SU-DHL-6 (cell line): Measurements from ENCODE around the gene CCNF.

ENCODE experiments used
- H2AFZ ChIP-seq: fragments of 200-600 bp; sonication (generic); 2 replicates; pipeline ENCODE4 v1.6.1; 2014; ENCODE audit warnings: low read depth, mild to moderate bottlenecking, moderate library complexity, mixed read lengths, antibody characterized with exemption, low read length; ENCODE audit not compliant: severe bottlenecking
- H3F3A ChIP-seq: fragments of 200-600 bp; shearing (Covaris generic); 2 replicates; pipeline ENCODE4 v1.6.0; 2016; ENCODE audit warnings: antibody characterized with exemption, mild to moderate bottlenecking; ENCODE audit not compliant: insufficient read depth
- H3K27ac ChIP-seq: fragments of 200-600 bp; sonication (generic); 2 replicates; pipeline ENCODE4 v1.5.1; 2016; ENCODE audit warnings: low read depth, mild to moderate bottlenecking, low read length, moderate library complexity, mixed read lengths
- H3K27me3 ChIP-seq: fragments of 200-600 bp; sonication (generic), shearing (Covaris generic); 2 replicates; pipeline ENCODE4 v1.6.0; 2014; ENCODE audit warnings: mild to moderate bottlenecking, low read length
- H3K36me3 ChIP-seq: fragments of 200-600 bp; sonication (generic); 2 replicates; pipeline ENCODE4 v1.6.1; 2014; ENCODE audit warnings: mild to moderate bottlenecking, low read length, mixed read lengths
- H3K4me2 ChIP-seq: fragments of 300-600, 200-600 bp; shearing (Covaris generic), sonication (generic); 2 replicates; pipeline ENCODE4 v1.6.0; 2014; ENCODE audit warnings: low read length, low read depth, mild to moderate bottlenecking; ENCODE audit not compliant: poor library complexity, severe bottlenecking
- H3K4me3 ChIP-seq: fragments of 200-600 bp; sonication (generic); 2 replicates; pipeline ENCODE4 v1.5.1; 2014; ENCODE audit warnings: antibody characterized with exemption, low read length, mild to moderate bottlenecking, mixed read lengths; ENCODE audit not compliant: insufficient read depth, poor library complexity, severe bottlenecking
- H3K79me2 ChIP-seq: fragments of 200-600 bp; sonication (generic); 2 replicates; pipeline ENCODE4 v1.6.1; 2014; ENCODE audit warnings: mild to moderate bottlenecking, low read length, moderate library complexity; ENCODE audit not compliant: insufficient read depth
- H3K9ac ChIP-seq: fragments of 200-600 bp; sonication (generic); 2 replicates; pipeline ENCODE4 v1.7.0; 2014; ENCODE audit warnings: mild to moderate bottlenecking, low read length
- H3K9me2 ChIP-seq: fragments of 200-600 bp; sonication (generic); replicated peaks from 2 replicates; pipeline ENCODE4 v1.6.1; 2014; ENCODE audit warnings: low read length; ENCODE audit not compliant: insufficient read depth
- H3K9me3 ChIP-seq: fragments of 200-600 bp; sonication (generic); 2 replicates; pipeline ENCODE4 v1.6.1; 2014; ENCODE audit warnings: low read length, mixed read lengths; ENCODE audit not compliant: insufficient read depth
- H4K20me1 ChIP-seq: fragments of 200-600 bp; sonication (generic); 2 replicates; pipeline ENCODE4 v1.6.1; 2014; ENCODE audit warnings: low read depth, mild to moderate bottlenecking, antibody characterized with exemption, low read length, moderate library complexity, mixed read lengths
- CTCF ChIP-seq: fragments of 200-600 bp; sonication (generic); IDR thresholded peaks from one replicate; pipeline ENCODE4 v1.5.1; 2017; ENCODE audit warnings: antibody characterized with exemption, mild to moderate bottlenecking, low read length, moderate library complexity; ENCODE audit not compliant: insufficient read depth, poor library complexity, severe bottlenecking
- EZH2phosphoT487 ChIP-seq: fragments of 200-600 bp; sonication (generic), shearing (Covaris generic); conservative IDR thresholded peaks from 2 replicates; pipeline ENCODE4 v1.6.1; 2018; ENCODE audit warnings: mild to moderate bottlenecking, antibody characterized with exemption, low read length, moderate library complexity, mixed read lengths

Gene CCNF

GRCh38 chr16:2498531-2499253 is 69.4 kb downstream of the CCNF start:
- no peaks in the 10 kb centered on the region for H3K9me3 ChIP-seq
- H3K9ac ChIP-seq = no peak overlapping the region
- H3K79me2 ChIP-seq = no peaks in the 10 kb centered on the region
- H3K27ac ChIP-seq = no peak overlapping the region
- no peaks in the 10 kb centered on the region for H4K20me1 ChIP-seq
- H3F3A ChIP-seq = peaks cover 2% of the 10 kb centered on the region; the same call in 1 of the 2 replicates
- no peak overlapping the region for H3K4me3 ChIP-seq
- H2AFZ ChIP-seq = no peak overlapping the region
- TF ChIP-seq CTCF (no peak), EZH2phosphoT487 (no peak)
- no peaks in the 10 kb centered on the region for H3K36me3 ChIP-seq
- no peaks in the 10 kb centered on the region for H3K27me3 ChIP-seq
- no peak overlapping the region for H3K4me2 ChIP-seq
- H3K9me2 ChIP-seq = no peaks in the 10 kb centered on the region

- Histone ChIP-seq H3K27me3 (no peaks in the 10 kb centered on the region), H3K9me3 (no peaks in the 10 kb centered on the region), H2AFZ (no peak overlapping the region), H3K4me3 (no peak overlapping the region), H3F3A (peaks cover 2% of the 10 kb centered on the region; the same call in 1 of the 2 replicates), H3K4me2 (no peak overlapping the region), H3K9me2 (no peaks in the 10 kb centered on the region), H3K9ac (no peak overlapping the region), H3K36me3 (no peaks in the 10 kb centered on the region), H4K20me1 (no peaks in the 10 kb centered on the region), H3K79me2 (no peaks in the 10 kb centered on the region), H3K27ac (no peak overlapping the region)
- TF ChIP-seq EZH2phosphoT487 = no peak
- no peak for TF ChIP-seq CTCF
Observed at GRCh38 chr16:2499454-2499853, 70.2 kb downstream of the CCNF start.

GRCh38 chr16:2499890-2500429 is 70.7 kb downstream of the CCNF start:
- H3K9me3 ChIP-seq = no peaks in the 10 kb centered on the region
- TF ChIP-seq EZH2phosphoT487 = no peak

GRCh38 chr16:2500430-2500917 is 71.2 kb downstream of the CCNF start:
- Histone ChIP-seq H3K27ac (no peak overlapping the region), H3K4me3 (no peak overlapping the region), H3K27me3 (no peaks in the 10 kb centered on the region), H3K9ac (no peak overlapping the region), H2AFZ (no peak overlapping the region), H3K36me3 (no peaks in the 10 kb centered on the region), H3K9me2 (no peaks in the 10 kb centered on the region), H3K9me3 (no peaks in the 10 kb centered on the region), H3K79me2 (no peaks in the 10 kb centered on the region), H4K20me1 (no peaks in the 10 kb centered on the region), H3K4me2 (no peak overlapping the region), H3F3A (peaks cover 2% of the 10 kb centered on the region; the same call in 1 of the 2 replicates)
- TF ChIP-seq CTCF = no peak
- no peak for TF ChIP-seq EZH2phosphoT487

More at GRCh38 chr16:2499890-2500429, 70.7 kb downstream of the CCNF start:
- Histone ChIP-seq H3K4me2 (no peak overlapping the region), H3K36me3 (no peaks in the 10 kb centered on the region), H2AFZ (no peak overlapping the region), H3K27ac (no peak overlapping the region), H3F3A (peaks cover 2% of the 10 kb centered on the region; the same call in 1 of the 2 replicates), H3K79me2 (no peaks in the 10 kb centered on the region), H3K9me2 (no peaks in the 10 kb centered on the region), H4K20me1 (no peaks in the 10 kb centered on the region), H3K27me3 (no peaks in the 10 kb centered on the region), H3K9ac (no peak overlapping the region), H3K4me3 (no peak overlapping the region)
